ENCODE measurements around the gene TASL.

DNA sequence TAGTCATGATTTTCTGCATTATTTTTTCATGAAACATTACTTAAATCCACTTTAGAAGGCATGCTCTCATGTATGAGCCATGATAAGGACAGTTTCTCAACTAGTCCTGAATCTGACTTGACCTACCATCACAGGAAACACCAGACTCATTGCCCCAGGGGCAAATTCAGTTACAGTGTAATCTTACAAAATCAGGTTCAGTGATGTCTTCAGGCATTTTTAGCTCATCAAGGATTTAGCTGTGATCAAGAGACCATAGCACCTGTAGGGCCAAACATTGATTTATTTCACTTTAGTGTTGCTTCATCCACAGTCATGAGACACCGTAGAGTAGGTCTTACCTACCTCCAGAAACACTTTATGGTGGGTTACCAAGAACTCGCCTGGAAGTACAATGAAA, 3.1 kb upstream of the TASL start:
- TF ChIP-seq, protein P1, sequence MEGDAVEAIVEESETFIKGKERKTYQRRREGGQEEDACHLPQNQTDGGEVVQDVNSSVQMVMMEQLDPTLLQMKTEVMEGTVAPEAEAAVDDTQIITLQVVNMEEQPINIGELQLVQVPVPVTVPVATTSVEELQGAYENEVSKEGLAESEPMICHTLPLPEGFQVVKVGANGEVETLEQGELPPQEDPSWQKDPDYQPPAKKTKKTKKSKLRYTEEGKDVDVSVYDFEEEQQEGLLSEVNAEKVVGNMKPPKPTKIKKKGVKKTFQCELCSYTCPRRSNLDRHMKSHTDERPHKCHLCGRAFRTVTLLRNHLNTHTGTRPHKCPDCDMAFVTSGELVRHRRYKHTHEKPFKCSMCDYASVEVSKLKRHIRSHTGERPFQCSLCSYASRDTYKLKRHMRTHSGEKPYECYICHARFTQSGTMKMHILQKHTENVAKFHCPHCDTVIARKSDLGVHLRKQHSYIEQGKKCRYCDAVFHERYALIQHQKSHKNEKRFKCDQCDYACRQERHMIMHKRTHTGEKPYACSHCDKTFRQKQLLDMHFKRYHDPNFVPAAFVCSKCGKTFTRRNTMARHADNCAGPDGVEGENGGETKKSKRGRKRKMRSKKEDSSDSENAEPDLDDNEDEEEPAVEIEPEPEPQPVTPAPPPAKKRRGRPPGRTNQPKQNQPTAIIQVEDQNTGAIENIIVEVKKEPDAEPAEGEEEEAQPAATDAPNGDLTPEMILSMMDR (IDR thresholded peaks at IDR 0.05), result no peak
- no peak for TF ChIP-seq ZFX (IDR thresholded peaks at IDR 0.05; ENCODE audit: borderline replicate concordance)

Measured in 22Rv1 (cell line).